ENCODE results near the gene ZNF385D. TPM values are rescaled to one million over a fixed set of nuclear protein-coding genes. Genes with fewer than 3 reads are reported as not detected.

The ZNF385D gene
- total RNA-seq, 1 donor from 2014 or later: 0.41 TPM

- Mint-ChIP-seq H3K27ac (ENCODE audit: unreplicated experiment) (no peak overlapping the region), H3K4me3 (ENCODE audit: unreplicated experiment) (no peak overlapping the region)
Observed at GRCh38 chr3:21618695-21619094, 132.3 kb downstream of the ZNF385D start.

DNA sequence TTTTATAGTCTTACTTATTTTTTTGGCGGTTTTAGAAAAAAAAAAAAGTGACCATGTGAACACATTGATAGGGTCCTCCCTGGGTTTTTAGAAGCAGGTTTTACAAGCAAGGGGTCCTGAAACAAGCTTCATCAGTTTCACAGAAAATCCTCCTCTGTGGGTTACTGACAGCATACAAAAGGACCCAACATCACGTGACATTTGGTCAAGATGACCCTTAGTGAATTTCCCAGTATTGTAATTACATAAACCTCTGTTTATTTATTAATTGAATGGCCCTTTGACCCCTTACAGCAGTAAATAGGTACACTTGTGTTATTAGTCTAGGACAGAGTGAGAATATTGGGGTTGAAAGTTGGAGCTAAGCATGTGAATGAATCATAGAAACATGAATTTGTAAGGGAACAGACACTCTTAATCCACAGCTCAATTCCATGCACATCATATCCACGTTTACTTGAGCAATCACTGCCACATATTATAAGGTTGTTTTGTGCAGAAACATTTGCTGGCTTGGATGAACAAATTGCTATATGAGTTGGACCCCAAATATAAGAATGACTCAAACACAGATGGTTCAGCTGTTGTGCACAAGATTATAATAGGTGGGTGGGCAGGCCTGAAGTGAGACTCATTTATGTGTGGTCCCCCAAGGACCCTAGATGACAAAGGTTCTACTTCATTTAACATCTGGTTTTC, 137.5 kb downstream of the ZNF385D start:
- no peak overlapping the region for H3K27ac Mint-ChIP-seq (ENCODE audit: unreplicated experiment)

More at GRCh38 chr3:21618695-21619094, 132.3 kb downstream of the ZNF385D start:
- no peaks in the 10 kb centered on the region for H3K27me3 Mint-ChIP-seq (ENCODE audit: unreplicated experiment)
- no peaks in the 10 kb centered on the region for H3K9me3 Mint-ChIP-seq (ENCODE audit: unreplicated experiment)
- no peaks in the 10 kb centered on the region for H3K36me3 Mint-ChIP-seq (ENCODE audit: low read depth, unreplicated experiment)
- H3K4me1 Mint-ChIP-seq (ENCODE audit: unreplicated experiment): no peaks in the 10 kb centered on the region
- TF ChIP-seq, protein P1, sequence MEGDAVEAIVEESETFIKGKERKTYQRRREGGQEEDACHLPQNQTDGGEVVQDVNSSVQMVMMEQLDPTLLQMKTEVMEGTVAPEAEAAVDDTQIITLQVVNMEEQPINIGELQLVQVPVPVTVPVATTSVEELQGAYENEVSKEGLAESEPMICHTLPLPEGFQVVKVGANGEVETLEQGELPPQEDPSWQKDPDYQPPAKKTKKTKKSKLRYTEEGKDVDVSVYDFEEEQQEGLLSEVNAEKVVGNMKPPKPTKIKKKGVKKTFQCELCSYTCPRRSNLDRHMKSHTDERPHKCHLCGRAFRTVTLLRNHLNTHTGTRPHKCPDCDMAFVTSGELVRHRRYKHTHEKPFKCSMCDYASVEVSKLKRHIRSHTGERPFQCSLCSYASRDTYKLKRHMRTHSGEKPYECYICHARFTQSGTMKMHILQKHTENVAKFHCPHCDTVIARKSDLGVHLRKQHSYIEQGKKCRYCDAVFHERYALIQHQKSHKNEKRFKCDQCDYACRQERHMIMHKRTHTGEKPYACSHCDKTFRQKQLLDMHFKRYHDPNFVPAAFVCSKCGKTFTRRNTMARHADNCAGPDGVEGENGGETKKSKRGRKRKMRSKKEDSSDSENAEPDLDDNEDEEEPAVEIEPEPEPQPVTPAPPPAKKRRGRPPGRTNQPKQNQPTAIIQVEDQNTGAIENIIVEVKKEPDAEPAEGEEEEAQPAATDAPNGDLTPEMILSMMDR (IDR thresholded peaks at IDR 0.05; ENCODE audit: unreplicated experiment): no peak
- no peak for DNase-seq (ENCODE audit: low spot score)

DNA sequence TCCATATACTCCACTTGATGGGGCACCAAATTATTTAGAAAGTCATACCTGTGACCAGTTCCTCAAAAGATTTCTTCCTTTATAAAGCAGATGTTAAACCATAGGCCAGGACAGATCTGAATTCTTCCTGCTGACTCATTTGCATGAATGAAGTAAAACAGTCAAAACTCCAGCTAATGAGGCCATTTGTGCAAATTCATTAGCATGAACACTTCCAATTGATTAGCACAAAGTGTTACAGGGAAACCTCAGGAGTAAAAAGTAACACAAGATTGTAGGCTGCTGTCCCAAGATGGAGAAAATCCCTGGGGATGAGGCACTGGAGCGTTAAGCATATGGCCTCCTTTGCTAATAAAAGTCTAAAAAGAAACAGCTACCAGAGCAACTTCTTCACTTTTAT, 149.8 kb downstream of the ZNF385D start:
- Mint-ChIP-seq H3K27me3 (ENCODE audit: unreplicated experiment) (no peaks in the 10 kb centered on the region), H3K4me3 (ENCODE audit: unreplicated experiment) (no peak overlapping the region), H3K27ac (ENCODE audit: unreplicated experiment) (no peak overlapping the region), H3K9me3 (ENCODE audit: unreplicated experiment) (no peaks in the 10 kb centered on the region), H3K36me3 (ENCODE audit: low read depth, unreplicated experiment) (no peaks in the 10 kb centered on the region), H3K4me1 (ENCODE audit: unreplicated experiment) (peaks cover 6% of the 10 kb centered on the region)
- no peak for DNase-seq (ENCODE audit: low spot score)
- TF ChIP-seq, protein P1 (IDR thresholded peaks at IDR 0.05; ENCODE audit: unreplicated experiment): no peak

More for the DNA sequence above, 137.5 kb downstream of the ZNF385D start:
- DNase-seq (ENCODE audit: low spot score): no peak
- Mint-ChIP-seq H3K4me1 (ENCODE audit: unreplicated experiment) (no peaks in the 10 kb centered on the region), H3K27me3 (ENCODE audit: unreplicated experiment) (no peaks in the 10 kb centered on the region), H3K36me3 (ENCODE audit: low read depth, unreplicated experiment) (no peaks in the 10 kb centered on the region), H3K4me3 (ENCODE audit: unreplicated experiment) (no peak overlapping the region), H3K9me3 (ENCODE audit: unreplicated experiment) (no peaks in the 10 kb centered on the region)
- TF ChIP-seq, protein P1 (IDR thresholded peaks at IDR 0.05; ENCODE audit: unreplicated experiment): no peak

- H3K4me1 Mint-ChIP-seq (ENCODE audit: unreplicated experiment): peaks cover 5% of the 10 kb centered on the region
- TF ChIP-seq, protein P1 (IDR thresholded peaks at IDR 0.05; ENCODE audit: unreplicated experiment): no peak
- DNase-seq (ENCODE audit: low spot score): no peak
- H3K27me3 Mint-ChIP-seq (ENCODE audit: unreplicated experiment): no peaks in the 10 kb centered on the region
- H3K36me3 Mint-ChIP-seq (ENCODE audit: low read depth, unreplicated experiment): no peaks in the 10 kb centered on the region
- H3K27ac Mint-ChIP-seq (ENCODE audit: unreplicated experiment): no peak overlapping the region
- H3K4me3 Mint-ChIP-seq (ENCODE audit: unreplicated experiment): no peak overlapping the region
- H3K9me3 Mint-ChIP-seq (ENCODE audit: unreplicated experiment): no peaks in the 10 kb centered on the region
Observed at GRCh38 chr3:21599890-21600289, 151.1 kb downstream of the ZNF385D start.

DNA sequence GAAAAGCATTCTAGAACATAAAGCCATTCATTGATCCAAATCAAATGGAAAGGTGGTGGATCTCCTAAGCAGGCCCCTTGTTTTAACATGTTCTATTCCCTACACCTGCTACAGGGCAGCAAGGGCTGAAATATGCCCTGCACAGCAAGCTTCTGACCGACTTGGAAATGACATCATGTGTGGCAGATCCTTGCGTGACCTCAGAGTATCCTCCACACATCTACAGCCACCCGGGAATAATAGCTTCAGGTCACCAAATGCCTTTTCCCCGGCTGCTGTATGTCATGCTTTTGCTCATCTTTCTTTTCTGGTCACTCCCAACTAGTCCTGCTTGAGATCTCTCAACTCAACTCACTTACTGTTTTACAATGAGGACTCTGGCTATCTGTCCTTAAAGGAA, 158.2 kb downstream of the ZNF385D start:
- H3K9me3 Mint-ChIP-seq (ENCODE audit: unreplicated experiment): no peaks in the 10 kb centered on the region
- H3K4me3 Mint-ChIP-seq (ENCODE audit: unreplicated experiment): no peak overlapping the region
- H3K27ac Mint-ChIP-seq (ENCODE audit: unreplicated experiment): no peak overlapping the region
- H3K36me3 Mint-ChIP-seq (ENCODE audit: low read depth, unreplicated experiment): no peaks in the 10 kb centered on the region
- no peaks in the 10 kb centered on the region for H3K27me3 Mint-ChIP-seq (ENCODE audit: unreplicated experiment)
- TF ChIP-seq, protein P1 (IDR thresholded peaks at IDR 0.05; ENCODE audit: unreplicated experiment): no peak
- H3K4me1 Mint-ChIP-seq (ENCODE audit: unreplicated experiment): no peaks in the 10 kb centered on the region
- no peak for DNase-seq (ENCODE audit: low spot score)

Measured in endothelial cell (in vitro differentiated cells).